HG03575 (cell line): ENCODE measurements around the gene CHD5.

Experiments used
- ATAC-seq: cut with Tn5 transposase; IDR thresholded peaks from one replicate; pipeline ENCODE4 v1.9.1; 2021; ENCODE audit not compliant: unreplicated experiment, insufficient number of reproducible peaks, low FRiP score; ENCODE audit errors: extremely low read depth

The CHD5 gene

DNA sequence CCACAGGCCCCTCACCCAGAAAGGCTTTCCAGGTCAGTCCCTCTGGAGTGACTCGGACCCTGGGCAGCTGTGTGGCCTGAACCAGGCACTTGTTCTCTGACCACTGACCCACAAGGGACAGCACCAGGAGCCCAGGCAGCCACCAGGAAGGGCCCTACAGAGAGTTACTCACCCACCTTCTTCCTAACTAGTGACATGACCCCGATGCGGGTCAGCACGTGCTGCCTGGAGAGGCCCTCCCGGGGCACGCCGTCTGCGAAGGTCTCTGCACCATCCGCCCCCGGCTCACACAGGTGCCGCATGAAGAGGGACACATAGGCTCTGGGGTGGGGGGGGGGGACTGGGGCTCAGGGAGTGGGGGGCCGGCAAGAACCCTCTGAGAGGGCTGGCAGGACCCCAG lies 55.8 kb downstream of the CHD5 start:
- no peak for ATAC-seq

DNA sequence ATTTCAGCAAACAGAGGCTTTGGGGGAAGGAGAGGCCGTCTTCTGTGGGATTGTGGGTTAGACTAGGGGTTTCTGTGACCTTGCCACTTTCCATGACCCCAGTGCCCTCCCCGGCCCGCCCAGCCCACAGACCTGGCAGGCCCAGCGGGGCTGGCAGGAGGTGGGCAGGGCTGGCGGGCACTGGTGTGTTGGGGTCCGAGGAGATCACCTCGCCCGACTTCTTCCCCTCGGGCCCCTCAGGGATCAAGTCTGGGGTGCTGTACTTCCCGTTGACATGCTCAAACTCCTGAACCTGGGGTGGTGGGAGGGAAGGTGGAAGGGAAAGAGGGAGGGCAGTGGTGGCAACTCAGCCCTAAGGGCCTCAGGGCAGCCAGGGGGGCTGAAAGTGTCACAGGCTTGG lies 56.3 kb downstream of the CHD5 start:
- no peak for ATAC-seq

- no peak for ATAC-seq
Measured at GRCh38 chr1:6123083-6123482, 57.0 kb downstream of the CHD5 start.

DNA sequence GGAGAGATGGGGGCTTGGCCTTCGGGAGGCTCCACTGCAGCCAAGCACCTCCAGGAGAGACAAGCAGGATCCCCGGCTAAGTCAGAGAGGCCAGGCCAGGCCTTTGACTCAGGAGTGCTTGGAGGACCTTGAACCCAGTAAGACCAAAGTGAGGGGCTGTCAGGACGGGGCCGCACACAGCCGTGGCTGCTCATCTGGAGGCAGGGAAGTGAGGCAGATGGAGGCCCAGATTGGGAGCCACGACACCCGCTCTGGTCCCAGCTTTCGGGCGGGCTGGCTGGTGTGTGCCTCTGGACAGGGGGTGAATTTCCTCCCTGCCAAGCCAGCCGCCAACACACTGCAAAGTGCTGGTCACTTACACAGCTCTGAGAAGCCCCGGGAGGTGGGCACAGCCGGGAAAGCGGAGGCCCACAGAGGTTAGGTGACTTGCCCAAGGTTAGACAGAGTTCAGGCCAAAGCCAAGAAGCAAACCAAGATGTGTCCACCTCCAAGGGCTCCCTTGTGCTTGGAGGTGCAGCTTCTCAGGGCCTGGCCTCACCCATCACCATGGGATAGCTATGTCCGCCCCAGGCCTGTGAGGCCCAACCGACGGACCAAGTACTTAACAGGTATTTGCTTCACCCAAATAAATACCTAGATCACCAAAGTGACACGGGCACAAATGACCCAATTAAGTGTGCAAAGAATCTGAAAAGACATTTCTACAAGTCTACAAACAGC lies 58.3 kb downstream of the CHD5 start:
- ATAC-seq, result no peak

DNA sequence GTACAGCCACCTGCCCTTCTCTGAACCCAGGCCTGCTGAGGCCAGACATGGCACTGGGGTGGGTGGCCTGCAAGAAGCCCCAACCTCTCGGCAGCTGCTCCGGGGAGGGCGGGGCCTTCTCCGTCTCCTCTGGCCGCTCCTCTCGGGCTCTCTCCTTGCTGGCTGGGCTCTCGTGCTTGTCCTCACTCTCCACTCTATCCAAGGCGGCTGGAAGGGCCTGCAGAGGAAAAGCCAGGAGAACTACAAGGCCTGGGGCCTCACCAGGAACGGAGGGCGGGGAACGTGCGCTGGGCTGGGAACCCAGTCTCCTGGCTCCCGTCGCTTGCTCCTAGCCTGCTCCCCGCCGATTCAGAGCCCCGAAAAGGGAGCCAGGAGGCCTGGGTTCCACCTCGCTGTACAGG lies 59.1 kb downstream of the CHD5 start:
- ATAC-seq, result no peak

GRCh38 chr1:6118415-6118814 lies 61.7 kb downstream of the CHD5 start:
- ATAC-seq, result no peak

GRCh38 chr1:6117624-6118023 lies 62.5 kb downstream of the CHD5 start:
- ATAC-seq, result no peak

DNA sequence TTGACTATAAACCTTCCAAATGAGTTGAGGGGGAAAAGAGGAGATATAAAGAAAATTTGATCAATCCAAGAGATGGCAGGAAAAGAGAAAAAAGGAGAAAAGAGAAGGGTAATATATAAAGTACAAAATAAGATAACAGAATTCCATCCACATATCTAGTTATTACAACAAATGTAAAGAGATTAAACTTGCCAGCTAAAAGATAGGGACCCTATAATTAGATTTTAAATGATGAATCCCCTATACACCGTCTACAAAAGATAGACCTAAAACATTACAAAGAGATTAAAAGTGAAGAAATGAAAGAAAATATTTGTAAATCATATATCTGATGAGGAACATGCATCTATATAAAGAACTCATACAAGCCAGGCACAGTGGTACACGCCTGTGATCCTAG lies 63.1 kb downstream of the CHD5 start:
- ATAC-seq, result no peak

- ATAC-seq, result no peak
Measured at GRCh38 chr1:6116137-6116536, 64.0 kb downstream of the CHD5 start.

DNA sequence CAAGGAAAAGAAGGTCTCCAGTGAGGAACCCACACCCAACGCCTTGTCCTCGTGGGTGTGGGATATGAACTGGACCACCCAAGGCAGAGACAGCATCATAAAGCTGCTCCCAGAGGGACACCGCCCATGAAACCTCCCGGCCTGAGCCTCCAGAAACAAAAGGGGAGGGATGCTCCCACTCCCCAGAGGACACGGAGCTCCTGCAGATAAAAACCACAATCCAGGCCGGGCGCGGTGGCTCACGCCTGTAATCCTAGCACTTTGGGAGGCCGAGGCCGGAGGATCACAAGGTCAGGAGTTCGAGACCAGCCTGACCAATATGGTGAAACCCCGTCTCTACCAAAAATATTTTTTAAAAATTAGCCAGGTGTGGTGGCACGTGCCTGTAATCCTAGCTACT lies 66.4 kb downstream of the CHD5 start:
- no peak for ATAC-seq

DNA sequence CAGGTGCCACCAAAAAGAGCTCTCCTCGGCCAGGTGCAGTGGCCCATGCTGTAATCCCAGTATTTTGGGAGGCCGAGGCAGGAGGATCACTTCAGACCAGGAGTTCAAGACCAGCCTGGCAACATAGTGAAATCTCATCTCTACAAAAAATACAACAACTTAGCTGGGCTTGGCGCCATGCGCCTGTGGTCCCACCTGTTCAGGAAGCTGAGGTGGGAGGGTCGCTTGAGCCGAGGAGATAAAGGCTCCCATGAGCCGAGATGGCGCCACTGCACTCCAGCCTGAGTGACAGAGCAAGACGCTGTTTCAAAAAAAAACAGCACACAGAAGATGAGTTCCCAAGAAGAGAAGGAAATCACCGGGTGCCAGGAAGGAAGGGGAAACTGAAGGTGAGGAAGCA lies 67.0 kb downstream of the CHD5 start:
- no peak for ATAC-seq

GRCh38 chr1:6112690-6113005 lies 67.5 kb downstream of the CHD5 start:
- no peak for ATAC-seq

DNA sequence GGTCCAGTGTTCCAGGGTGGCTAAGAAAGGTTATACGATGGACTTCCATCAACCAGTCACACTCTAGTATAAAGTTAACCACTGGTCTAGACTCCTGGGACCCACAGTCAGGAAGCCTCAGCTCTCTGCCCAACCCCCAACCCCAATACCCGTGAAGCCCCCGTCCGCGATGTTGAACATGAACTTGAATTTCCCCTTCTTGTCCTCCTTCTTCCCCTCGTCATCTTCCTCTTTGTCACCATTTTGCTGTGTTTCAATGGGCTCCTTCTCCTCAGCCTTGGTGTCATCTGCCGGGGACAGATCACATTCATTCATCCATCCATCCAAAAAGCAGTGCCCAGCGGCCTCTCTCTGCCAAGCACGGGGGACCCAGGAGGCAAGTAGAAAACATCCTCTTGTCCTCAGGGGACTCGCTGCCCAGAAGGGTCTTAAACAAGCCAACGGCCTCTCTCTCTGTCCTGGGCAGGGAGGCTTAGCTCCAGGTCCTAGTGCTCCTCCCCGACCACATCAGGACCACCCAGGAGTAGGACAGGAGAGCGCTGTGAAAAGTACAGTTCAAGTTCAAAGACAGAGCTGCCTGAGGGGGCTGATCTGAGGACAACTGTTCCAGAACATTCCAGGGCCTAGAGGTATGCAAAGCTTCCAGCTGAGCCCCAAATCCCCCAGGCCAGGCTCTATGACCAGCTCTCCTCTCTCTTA lies 68.0 kb downstream of the CHD5 start:
- ATAC-seq, result no peak

DNA sequence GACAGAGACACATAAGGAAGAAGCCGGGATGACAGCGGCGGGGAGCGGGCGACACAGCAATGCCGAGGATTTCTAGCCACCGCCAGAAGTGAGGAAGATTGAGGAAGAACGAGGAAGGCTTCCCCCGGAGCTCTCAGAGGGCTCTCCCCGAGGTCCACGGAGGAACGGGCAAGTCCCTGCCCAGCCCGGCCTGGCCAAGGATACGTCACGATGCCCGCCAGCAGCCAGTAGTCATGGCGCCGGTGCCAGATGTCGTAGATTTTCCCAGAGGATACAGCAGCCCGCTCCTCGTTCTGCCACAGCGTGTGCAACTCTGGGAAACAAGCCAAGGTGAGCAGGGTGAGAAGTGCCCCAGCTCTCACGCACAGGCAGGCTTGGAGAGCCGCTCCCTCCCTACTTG lies 68.5 kb downstream of the CHD5 start:
- no peak for ATAC-seq

DNA sequence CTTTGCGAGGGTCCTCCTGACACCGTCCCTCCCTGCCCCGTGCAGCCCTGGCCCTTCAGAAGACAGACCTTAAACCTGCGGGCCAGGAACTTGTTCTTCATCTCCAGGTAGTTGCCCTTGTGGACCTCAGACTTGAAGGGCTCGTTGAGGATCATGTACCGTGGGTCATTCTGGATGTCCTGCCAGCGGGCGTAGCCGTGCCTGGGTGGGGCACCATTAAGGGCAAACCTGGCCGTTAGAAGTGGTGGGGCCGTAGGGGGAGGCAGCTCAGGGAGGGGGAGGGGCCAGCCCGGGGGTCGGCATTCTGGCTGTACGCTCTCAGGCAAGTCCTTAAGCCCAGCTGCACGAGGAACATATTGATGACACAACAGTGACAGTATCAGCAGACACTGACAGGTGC lies 69.8 kb downstream of the CHD5 start:
- no peak for ATAC-seq

GRCh38 chr1:6109688-6110087 lies 70.4 kb downstream of the CHD5 start:
- no peak for ATAC-seq

DNA sequence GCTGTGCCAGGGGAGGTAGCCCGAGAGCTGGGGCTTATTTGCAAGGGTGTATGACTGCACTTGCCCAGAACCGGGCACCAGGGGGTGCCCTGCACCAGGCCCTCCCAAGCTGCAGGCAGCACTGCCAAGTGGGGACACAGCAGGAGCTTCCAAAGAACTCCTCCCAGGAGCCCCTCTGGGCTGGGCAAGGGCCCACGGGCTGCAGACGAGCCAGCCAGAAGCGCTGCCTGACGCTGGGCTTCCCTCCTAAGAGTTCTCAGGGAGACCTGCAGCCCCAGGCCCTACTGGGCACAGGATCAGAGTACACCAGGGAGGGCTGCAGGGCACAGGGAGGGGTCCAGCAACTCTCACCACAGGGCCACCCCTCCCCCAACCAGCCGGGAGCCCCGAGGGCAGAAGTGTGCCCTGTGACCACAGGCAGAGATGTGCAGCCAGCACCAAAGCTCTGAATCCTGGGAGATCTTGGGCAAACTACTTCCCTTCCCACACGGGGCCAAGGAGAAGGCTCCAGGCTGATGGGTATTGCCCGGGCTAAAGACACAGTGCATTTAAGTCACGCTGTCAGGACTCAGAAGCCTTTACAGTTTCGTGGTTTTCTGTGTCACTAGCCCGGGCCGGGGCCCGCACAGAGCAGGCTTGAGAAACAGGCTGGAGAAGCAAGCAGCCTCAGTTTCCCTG lies 71.0 kb downstream of the CHD5 start:
- ATAC-seq, result no peak

- ATAC-seq, result no peak
Measured at GRCh38 chr1:6108476-6108875, 71.6 kb downstream of the CHD5 start.

DNA sequence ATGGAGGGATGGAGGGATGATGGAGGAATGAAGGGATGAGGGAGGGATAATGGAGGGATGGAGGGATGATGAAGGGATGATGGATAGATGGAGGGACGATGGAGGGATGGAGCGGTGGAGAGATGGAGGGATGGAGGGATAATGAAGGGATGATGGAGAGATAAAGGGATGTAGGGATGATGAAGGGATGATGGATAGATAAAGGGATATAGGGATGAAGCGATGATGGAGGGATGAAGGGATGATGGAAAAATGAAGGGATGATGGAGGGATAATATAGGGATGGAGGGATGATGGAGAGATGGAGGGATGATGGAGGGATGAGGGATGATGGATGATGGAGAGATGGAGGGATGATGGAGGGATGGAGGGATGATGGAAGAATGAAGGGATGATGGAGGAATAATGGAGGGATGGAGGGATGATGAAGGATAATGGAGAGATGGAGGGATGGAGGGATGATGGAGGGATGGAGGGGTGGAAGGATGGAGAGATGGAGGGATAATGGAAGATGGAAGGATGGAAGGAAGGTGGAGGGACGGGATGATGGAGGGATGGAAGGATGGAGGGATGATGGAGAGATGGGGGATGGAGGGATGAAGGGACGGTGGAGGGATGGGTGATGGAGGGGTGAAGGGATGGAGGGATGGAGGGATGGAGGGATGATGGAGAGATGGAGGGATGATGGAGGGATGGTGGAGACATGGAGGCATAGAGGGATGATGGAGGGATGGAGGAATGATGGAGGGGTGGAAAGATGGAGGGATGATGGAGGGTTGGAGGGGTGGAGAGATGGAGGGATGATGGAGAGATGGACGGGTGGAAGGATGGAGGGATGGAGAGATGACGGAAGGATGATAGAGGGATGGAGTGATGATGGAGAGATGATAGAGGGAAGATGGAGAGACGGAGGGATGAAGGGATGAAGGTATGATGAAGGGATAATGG lies 72.4 kb downstream of the CHD5 start:
- ATAC-seq, result no peak
